H9 (cell line): ENCODE measurements around the gene GLT8D1. TPM values are rescaled to one million over a fixed set of nuclear protein-coding genes. Genes with fewer than 3 reads are reported as not detected.

ENCODE experiments used
- DNase-seq: peaks from one replicate; pipeline ENCODE4 v3.0.0-alpha.2; 2017
- H2AFZ ChIP-seq: one replicate; pipeline ENCODE4 v1.6.1; 2013; ENCODE audit warnings: mild to moderate bottlenecking, low read length, control low read depth, moderate library complexity
- H2AK5ac ChIP-seq: 2 replicates; pipeline ENCODE4 v1.6.1; 2013; ENCODE audit warnings: low read length, control low read depth, mixed read lengths; ENCODE audit not compliant: insufficient read length
- H2BK120ac ChIP-seq: one replicate; pipeline ENCODE4 v1.6.1; 2013; ENCODE audit warnings: low read depth, mild to moderate bottlenecking, low read length, control low read depth, inconsistent platforms; ENCODE audit not compliant: poor library complexity, severe bottlenecking
- H2BK12ac ChIP-seq: 2 replicates; pipeline ENCODE4 v1.6.1; 2013; ENCODE audit warnings: low read length, control low read depth, mixed read lengths, low read depth; ENCODE audit not compliant: insufficient read length
- H2BK15ac ChIP-seq: 2 replicates; pipeline ENCODE4 v1.6.1; 2013; ENCODE audit warnings: low read depth, low read length, control low read depth
- H2BK20ac ChIP-seq: one replicate; pipeline ENCODE4 v1.6.1; 2013; ENCODE audit warnings: low read depth, mild to moderate bottlenecking, low read length, control low read depth, inconsistent platforms; ENCODE audit not compliant: poor library complexity, severe bottlenecking
- H2BK5ac ChIP-seq: 2 replicates; pipeline ENCODE4 v1.6.1; 2013; ENCODE audit warnings: low read length, control low read depth, mixed read lengths; ENCODE audit not compliant: insufficient read length
- H3K14ac ChIP-seq: 2 replicates; pipeline ENCODE4 v1.6.1; 2013; ENCODE audit warnings: low read length, control low read depth; ENCODE audit not compliant: insufficient read depth
- H3K18ac ChIP-seq: 2 replicates; pipeline ENCODE4 v1.6.1; 2013; ENCODE audit warnings: low read depth, mild to moderate bottlenecking, mixed read lengths, low read length, control low read depth; ENCODE audit not compliant: insufficient read length
- H3K23ac ChIP-seq: 2 replicates; pipeline ENCODE4 v1.6.1; 2013; ENCODE audit warnings: low read length, control low read depth, mixed read lengths, low read depth; ENCODE audit not compliant: insufficient read length
- H3K23me2 ChIP-seq: 2 replicates; pipeline ENCODE4 v1.6.1; 2013; ENCODE audit warnings: low read depth, mild to moderate bottlenecking, mixed read lengths, low read length, control low read depth; ENCODE audit not compliant: insufficient read length, poor library complexity, severe bottlenecking
- H3K27ac ChIP-seq: 2 replicates; pipeline ENCODE4 v1.5.1; 2013; ENCODE audit warnings: low read length, control low read depth, mixed read lengths, low read depth; ENCODE audit not compliant: insufficient read length
- H3K27me3 ChIP-seq: 2 replicates; pipeline ENCODE4 v1.6.1; 2013; ENCODE audit warnings: low read length, control low read depth, inconsistent platforms; ENCODE audit not compliant: insufficient read depth
- H3K4ac ChIP-seq: 2 replicates; pipeline ENCODE4 v1.6.1; 2013; ENCODE audit warnings: low read depth, mild to moderate bottlenecking, control low read depth, inconsistent platforms, low read length, moderate library complexity
- H3K4me1 ChIP-seq: 2 replicates; pipeline ENCODE4 v1.6.1; 2013; ENCODE audit warnings: low read length, control low read depth, inconsistent platforms; ENCODE audit not compliant: insufficient read depth
- H3K4me2 ChIP-seq: 2 replicates; pipeline ENCODE4 v1.6.1; 2013; ENCODE audit warnings: low read length, control low read depth, mixed read lengths; ENCODE audit not compliant: insufficient read length, insufficient read depth
- H3K56ac ChIP-seq: 2 replicates; pipeline ENCODE4 v1.6.1; 2013; ENCODE audit warnings: low read depth, mild to moderate bottlenecking, mixed read lengths, low read length, control low read depth; ENCODE audit not compliant: insufficient read length
- H3K79me1 ChIP-seq: 2 replicates; pipeline ENCODE4 v1.6.1; 2013; ENCODE audit warnings: low read depth, mild to moderate bottlenecking, moderate library complexity, low read length, control low read depth, inconsistent platforms; ENCODE audit not compliant: insufficient read depth, poor library complexity, severe bottlenecking
- H3K79me2 ChIP-seq: 2 replicates; pipeline ENCODE4 v1.6.1; 2013; ENCODE audit warnings: low read length, control low read depth, inconsistent platforms; ENCODE audit not compliant: insufficient read depth
- H3K9ac ChIP-seq: 2 replicates; pipeline ENCODE4 v1.6.1; 2013; ENCODE audit warnings: low read length, control low read depth, mixed read lengths; ENCODE audit not compliant: insufficient read length; ENCODE audit errors: extremely low read depth
- H3K9me3 ChIP-seq: one replicate; pipeline ENCODE4 v1.6.1; 2013; ENCODE audit warnings: low read depth, low read length, inconsistent platforms; ENCODE audit not compliant: control insufficient read depth
- H3T11ph ChIP-seq: one replicate; pipeline ENCODE4 v1.6.1; 2013; ENCODE audit warnings: mild to moderate bottlenecking, low read length, control low read depth, inconsistent platforms
- H4K20me1 ChIP-seq: one replicate; pipeline ENCODE4 v1.6.1; 2013; ENCODE audit not compliant: control insufficient read depth, insufficient read length, insufficient read depth
- H4K5ac ChIP-seq: 2 replicates; pipeline ENCODE4 v1.6.1; 2013; ENCODE audit warnings: low read depth, mild to moderate bottlenecking, mixed read lengths, low read length, control low read depth; ENCODE audit not compliant: insufficient read length
- H4K8ac ChIP-seq: replicated peaks from 2 replicates; pipeline ENCODE4 v1.6.1; 2013; ENCODE audit warnings: low read length, control low read depth, mixed read lengths, low read depth; ENCODE audit not compliant: insufficient read length
- H4K91ac ChIP-seq: 2 replicates; pipeline ENCODE4 v1.6.1; 2013; ENCODE audit warnings: low read depth, mild to moderate bottlenecking, moderate library complexity, mixed read lengths, low read length, control low read depth; ENCODE audit not compliant: insufficient read length
- H3K27ac Mint-ChIP-seq, 3 experiments: 2 replicates in 2 of 3; 3 replicates in 1 of 3; pipeline ENCODE4 v1.8.0; 2020 to 2021; ENCODE audit warnings: mixed read lengths in 3 of 3, mild to moderate bottlenecking in 1 of 3, moderate library complexity in 1 of 3
- H3K27me3 Mint-ChIP-seq: 2 replicates; pipeline ENCODE4 v1.8.0; 2021; ENCODE audit warnings: low read depth, mild to moderate bottlenecking, moderate library complexity, mixed read lengths
- H3K36me3 Mint-ChIP-seq, 3 experiments: 2 replicates in 2 of 3; 3 replicates in 1 of 3; pipeline ENCODE4 v1.8.0; 2020 to 2021; ENCODE audit warnings: low read depth in 3 of 3, mixed read lengths in 3 of 3; ENCODE audit not compliant: insufficient read depth in 1 of 3
- H3K4me1 Mint-ChIP-seq, 2 experiments: 2 replicates each; pipeline ENCODE4 v1.8.0; 2020; ENCODE audit warnings: mixed read lengths in 2 of 2
- H3K4me3 Mint-ChIP-seq, 2 experiments: 2 replicates in 1 of 2; 3 replicates in 1 of 2; pipeline ENCODE4 v1.8.0; 2020 to 2021; ENCODE audit warnings: mild to moderate bottlenecking in 2 of 2, mixed read lengths in 2 of 2, moderate library complexity in 1 of 2
- H3K9me3 Mint-ChIP-seq, 2 experiments: 2 replicates in 1 of 2; 3 replicates in 1 of 2; pipeline ENCODE4 v1.8.0; 2020; ENCODE audit warnings: mild to moderate bottlenecking in 2 of 2, mixed read lengths in 2 of 2, moderate library complexity in 1 of 2
- CTCF ChIP-seq: fragments of 200-600 bp; sonication (generic); conservative IDR thresholded peaks from 3 replicates; pipeline ENCODE4 v1.8.0; 2021; ENCODE audit warnings: antibody characterized with exemption, mild to moderate bottlenecking
- WGBS: extraction: QIAGEN DNeasy Blood & Tissue Kit; methylation state at CpG from one replicate; pipeline ENCODE4 v1.1.7; 2013; ENCODE audit warnings: missing lambda C conversion rate, low lambda C conversion rate, mixed read lengths; ENCODE audit not compliant: insufficient read length; ENCODE audit errors: extremely low coverage; 5-methylcytosine and 5-hydroxymethylcytosine counted together
- total RNA-seq: library from RNA; stranded (reverse); gene quantifications from 2 replicates; pipeline ENCODE4 v1.2.1, GENCODE V29; 2021

The GLT8D1 gene
- total RNA-seq, 1 experiment from 2014 or later: 39.3 TPM

GRCh38 chr3:52712291-52713212 lies 7.0 kb upstream of the GLT8D1 start:
- H3K23me2 ChIP-seq: peaks cover 9% of the 10 kb centered on the region
- H2BK20ac ChIP-seq: no peak overlapping the region
- no peak overlapping the region for H3T11ph ChIP-seq
- Mint-ChIP-seq H3K27ac (no peak overlapping the region; a peak in 1 of 7 replicates), H3K4me3 (no peak overlapping the region; a peak in 1 of 5 replicates), H3K4me1 (peaks cover 4 to 9% of the 10 kb centered on the region in 2 experiments), H3K27me3 (no peaks in the 10 kb centered on the region), H3K9me3 (no peaks in the 10 kb centered on the region), H3K36me3 (peaks cover 9 to 22% (median 21%) of the 10 kb centered on the region in 3 experiments)
- H2AK5ac ChIP-seq: no peak overlapping the region
- H2BK120ac ChIP-seq: no peak overlapping the region
- no peaks in the 10 kb centered on the region for H3K79me1 ChIP-seq
- H3K18ac ChIP-seq: no peak overlapping the region
- H3K9me3 ChIP-seq: no peaks in the 10 kb centered on the region
- no peak overlapping the region for H3K27ac ChIP-seq
- H4K5ac ChIP-seq: no peak overlapping the region
- H2BK15ac ChIP-seq: no peak overlapping the region
- H3K9ac ChIP-seq: no peak overlapping the region
- no peak overlapping the region for H3K4me2 ChIP-seq
- no peak overlapping the region for H3K56ac ChIP-seq
- H3K23ac ChIP-seq: no peak overlapping the region
- no peak for DNase-seq
- no peaks in the 10 kb centered on the region for H4K20me1 ChIP-seq
- H3K14ac ChIP-seq: no peak overlapping the region
- no peak overlapping the region for H4K8ac ChIP-seq
- no peak overlapping the region for H2AFZ ChIP-seq
- no peak overlapping the region for H3K4ac ChIP-seq
- no peaks in the 10 kb centered on the region for H3K79me2 ChIP-seq
- no peaks in the 10 kb centered on the region; the same call in 1 of the 2 replicates for H3K4me1 ChIP-seq
- H2BK12ac ChIP-seq: no peak overlapping the region
- no peak overlapping the region for H4K91ac ChIP-seq
- no peak for TF ChIP-seq CTCF
- WGBS: no CpG with 5 or more reads among the region's 17 CpGs
- no peaks in the 10 kb centered on the region for H3K27me3 ChIP-seq
- no peak overlapping the region for H2BK5ac ChIP-seq
